HL-60 (cell line): Measurements from ENCODE around the gene E2F2.

ENCODE experiments used
- DNase-seq, 2 experiments: peaks; one replicate each; pipeline ENCODE4 v3.0.0-alpha.2; 2010 to 2020; ENCODE audit warnings: low read depth in 1 of 2, low spot score in 1 of 2
- H3K27ac ChIP-seq: fragments of 250-450 bp; sonication (Bioruptor Pico); replicated peaks from 2 replicates; pipeline ENCODE4 v1.5.1; 2020; ENCODE audit warnings: mild to moderate bottlenecking, moderate library complexity
- H3K27me3 ChIP-seq: fragments of 250-450 bp; sonication (Bioruptor Pico); 2 replicates; pipeline ENCODE4 v1.5.1; 2021; ENCODE audit warnings: mild to moderate bottlenecking, moderate library complexity; ENCODE audit not compliant: insufficient read depth, poor library complexity, severe bottlenecking
- H3K4me3 ChIP-seq: replicated peaks from 2 replicates; pipeline ENCODE4 v1.5.1; 2011; ENCODE audit warnings: mild to moderate bottlenecking, control low read depth, low read length; ENCODE audit not compliant: insufficient read depth
- GABPA ChIP-seq: IDR thresholded peaks from 2 replicates; pipeline ENCODE4 v1.6.1; 2012; ENCODE audit warnings: low read depth
- POLR2AphosphoS5 ChIP-seq: IDR thresholded peaks from 2 replicates; pipeline ENCODE4 v1.6.1; 2012; ENCODE audit warnings: low read depth
- SPI1 ChIP-seq: IDR thresholded peaks from 2 replicates; pipeline ENCODE4 v1.6.1; 2012; ENCODE audit warnings: low read depth, mild to moderate bottlenecking, borderline replicate concordance
- TF ChIP-seq, protein P1 (sequence below): IDR thresholded peaks from one replicate; pipeline ENCODE4 v1.5.1; 2011; ENCODE audit warnings: low read length, control low read depth, inconsistent platforms; ENCODE audit not compliant: insufficient read depth
- TF ChIP-seq, protein P2 (sequence below): IDR thresholded peaks from 2 replicates; pipeline ENCODE4 v1.6.1; 2012; ENCODE audit warnings: low read depth; ENCODE audit not compliant: insufficient replicate concordance

The E2F2 gene

GRCh38 chr1:23531562-23532094 is 595 bp upstream of the E2F2 start:
- TF ChIP-seq, protein P1, sequence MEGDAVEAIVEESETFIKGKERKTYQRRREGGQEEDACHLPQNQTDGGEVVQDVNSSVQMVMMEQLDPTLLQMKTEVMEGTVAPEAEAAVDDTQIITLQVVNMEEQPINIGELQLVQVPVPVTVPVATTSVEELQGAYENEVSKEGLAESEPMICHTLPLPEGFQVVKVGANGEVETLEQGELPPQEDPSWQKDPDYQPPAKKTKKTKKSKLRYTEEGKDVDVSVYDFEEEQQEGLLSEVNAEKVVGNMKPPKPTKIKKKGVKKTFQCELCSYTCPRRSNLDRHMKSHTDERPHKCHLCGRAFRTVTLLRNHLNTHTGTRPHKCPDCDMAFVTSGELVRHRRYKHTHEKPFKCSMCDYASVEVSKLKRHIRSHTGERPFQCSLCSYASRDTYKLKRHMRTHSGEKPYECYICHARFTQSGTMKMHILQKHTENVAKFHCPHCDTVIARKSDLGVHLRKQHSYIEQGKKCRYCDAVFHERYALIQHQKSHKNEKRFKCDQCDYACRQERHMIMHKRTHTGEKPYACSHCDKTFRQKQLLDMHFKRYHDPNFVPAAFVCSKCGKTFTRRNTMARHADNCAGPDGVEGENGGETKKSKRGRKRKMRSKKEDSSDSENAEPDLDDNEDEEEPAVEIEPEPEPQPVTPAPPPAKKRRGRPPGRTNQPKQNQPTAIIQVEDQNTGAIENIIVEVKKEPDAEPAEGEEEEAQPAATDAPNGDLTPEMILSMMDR, result no peak
- TF ChIP-seq, protein P2, sequence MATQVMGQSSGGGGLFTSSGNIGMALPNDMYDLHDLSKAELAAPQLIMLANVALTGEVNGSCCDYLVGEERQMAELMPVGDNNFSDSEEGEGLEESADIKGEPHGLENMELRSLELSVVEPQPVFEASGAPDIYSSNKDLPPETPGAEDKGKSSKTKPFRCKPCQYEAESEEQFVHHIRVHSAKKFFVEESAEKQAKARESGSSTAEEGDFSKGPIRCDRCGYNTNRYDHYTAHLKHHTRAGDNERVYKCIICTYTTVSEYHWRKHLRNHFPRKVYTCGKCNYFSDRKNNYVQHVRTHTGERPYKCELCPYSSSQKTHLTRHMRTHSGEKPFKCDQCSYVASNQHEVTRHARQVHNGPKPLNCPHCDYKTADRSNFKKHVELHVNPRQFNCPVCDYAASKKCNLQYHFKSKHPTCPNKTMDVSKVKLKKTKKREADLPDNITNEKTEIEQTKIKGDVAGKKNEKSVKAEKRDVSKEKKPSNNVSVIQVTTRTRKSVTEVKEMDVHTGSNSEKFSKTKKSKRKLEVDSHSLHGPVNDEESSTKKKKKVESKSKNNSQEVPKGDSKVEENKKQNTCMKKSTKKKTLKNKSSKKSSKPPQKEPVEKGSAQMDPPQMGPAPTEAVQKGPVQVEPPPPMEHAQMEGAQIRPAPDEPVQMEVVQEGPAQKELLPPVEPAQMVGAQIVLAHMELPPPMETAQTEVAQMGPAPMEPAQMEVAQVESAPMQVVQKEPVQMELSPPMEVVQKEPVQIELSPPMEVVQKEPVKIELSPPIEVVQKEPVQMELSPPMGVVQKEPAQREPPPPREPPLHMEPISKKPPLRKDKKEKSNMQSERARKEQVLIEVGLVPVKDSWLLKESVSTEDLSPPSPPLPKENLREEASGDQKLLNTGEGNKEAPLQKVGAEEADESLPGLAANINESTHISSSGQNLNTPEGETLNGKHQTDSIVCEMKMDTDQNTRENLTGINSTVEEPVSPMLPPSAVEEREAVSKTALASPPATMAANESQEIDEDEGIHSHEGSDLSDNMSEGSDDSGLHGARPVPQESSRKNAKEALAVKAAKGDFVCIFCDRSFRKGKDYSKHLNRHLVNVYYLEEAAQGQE, result no peak
- TF ChIP-seq SPI1 (no peak), POLR2AphosphoS5 (no peak), GABPA (no peak)
- DNase-seq, result no peak
- H3K4me3 ChIP-seq, result peak overlapping the region; percentile 23
- H3K27me3 ChIP-seq, result no peaks in the 10 kb centered on the region
- H3K27ac ChIP-seq, result peak overlapping the region; percentile 89

DNA sequence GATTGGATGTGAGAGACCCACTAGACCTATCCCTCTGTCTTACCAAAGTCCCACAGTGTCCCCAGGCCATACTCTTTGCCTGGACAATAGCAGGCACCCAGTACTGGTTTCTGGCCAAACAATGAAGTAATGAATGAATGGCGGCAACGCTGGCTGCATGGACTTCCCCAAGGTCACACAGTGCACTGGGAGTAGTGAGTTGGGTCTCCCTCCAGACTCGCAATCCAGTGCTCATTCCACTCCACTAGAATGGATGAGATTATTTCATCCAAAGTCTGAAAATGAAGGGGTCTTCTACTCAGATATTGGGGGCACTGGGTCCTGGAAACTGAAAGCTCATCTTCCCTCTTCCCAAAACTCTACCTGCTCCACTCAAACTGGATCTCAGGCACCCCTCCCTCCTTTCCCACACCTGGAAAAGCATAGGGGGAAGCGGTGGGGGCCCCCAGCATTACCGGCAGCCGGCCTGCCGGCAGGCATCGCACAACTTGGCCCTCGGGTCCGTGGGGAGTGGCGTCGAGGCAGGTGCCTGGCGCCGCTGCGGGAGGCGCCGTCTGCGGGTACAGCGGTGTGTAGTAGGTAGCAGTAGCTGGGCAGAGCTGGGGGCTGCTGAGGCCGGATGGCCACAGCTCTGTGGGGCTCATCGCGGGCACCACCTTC is 816 bp downstream of the E2F2 start:
- Histone ChIP-seq H3K4me3 (peak overlapping the region; percentile 69), H3K27me3 (no peaks in the 10 kb centered on the region), H3K27ac (peak overlapping the region; percentile 89)
- DNase-seq, result no peak
- TF ChIP-seq GABPA, result no peak
- TF ChIP-seq POLR2AphosphoS5, result no peak
- TF ChIP-seq, protein P2, result no peak
- no peak for TF ChIP-seq SPI1
- TF ChIP-seq, protein P1, result no peak

- peak overlapping the region; percentile 69 for H3K4me3 ChIP-seq
- DNase-seq, result no peak
- peak overlapping the region; percentile 89 for H3K27ac ChIP-seq
Measured at GRCh38 chr1:23529146-23530086, 1.6 kb downstream of the E2F2 start.

More at GRCh38 chr1:23529146-23530086, 1.6 kb downstream of the E2F2 start:
- TF ChIP-seq GABPA, result no peak
- TF ChIP-seq, protein P1, result no peak
- TF ChIP-seq SPI1, result no peak
- H3K27me3 ChIP-seq, result no peaks in the 10 kb centered on the region
